Omental fat pad (tissue), 4 donors: ENCODE measurements around the gene SNX32. TPM values are rescaled to one million over a fixed set of nuclear protein-coding genes. Genes with fewer than 3 reads are reported as not detected.

Experiments
- ATAC-seq: fragments of 150-250 bp; one replicate; pipeline ENCODE4 v1.9.1; 2016; ENCODE audit warnings: mild to moderate bottlenecking, moderate library complexity; ENCODE audit not compliant: low FRiP score
- DNase-seq: peaks from one replicate; pipeline ENCODE4 v3.0.0-alpha.2; 2019; ENCODE audit warnings: low spot score
- total RNA-seq, 4 donors: library from RNA; depleted of rRNA; stranded (reverse); fragments of >200 nt; gene quantifications; one replicate each; pipeline ENCODE4 v1.1.0, GENCODE V29; 2016
- TF ChIP-seq, protein P1 (sequence below), 3 donors: fragments of 450-650 bp; IDR thresholded peaks; one replicate each; pipeline ENCODE4 v1.5.1; 2016 to 2017; ENCODE audit warnings: antibody characterized with exemption in 3 of 3, mild to moderate bottlenecking in 3 of 3, moderate library complexity in 2 of 3

The SNX32 gene
- total RNA-seq, 4 donors from 2014 or later: 0.79 to 1.6 (median 1.1) TPM

GRCh38 chr11:65897020-65897471, 63.3 kb downstream of the SNX32 start:
- no peak for ATAC-seq
- TF ChIP-seq, protein P1, sequence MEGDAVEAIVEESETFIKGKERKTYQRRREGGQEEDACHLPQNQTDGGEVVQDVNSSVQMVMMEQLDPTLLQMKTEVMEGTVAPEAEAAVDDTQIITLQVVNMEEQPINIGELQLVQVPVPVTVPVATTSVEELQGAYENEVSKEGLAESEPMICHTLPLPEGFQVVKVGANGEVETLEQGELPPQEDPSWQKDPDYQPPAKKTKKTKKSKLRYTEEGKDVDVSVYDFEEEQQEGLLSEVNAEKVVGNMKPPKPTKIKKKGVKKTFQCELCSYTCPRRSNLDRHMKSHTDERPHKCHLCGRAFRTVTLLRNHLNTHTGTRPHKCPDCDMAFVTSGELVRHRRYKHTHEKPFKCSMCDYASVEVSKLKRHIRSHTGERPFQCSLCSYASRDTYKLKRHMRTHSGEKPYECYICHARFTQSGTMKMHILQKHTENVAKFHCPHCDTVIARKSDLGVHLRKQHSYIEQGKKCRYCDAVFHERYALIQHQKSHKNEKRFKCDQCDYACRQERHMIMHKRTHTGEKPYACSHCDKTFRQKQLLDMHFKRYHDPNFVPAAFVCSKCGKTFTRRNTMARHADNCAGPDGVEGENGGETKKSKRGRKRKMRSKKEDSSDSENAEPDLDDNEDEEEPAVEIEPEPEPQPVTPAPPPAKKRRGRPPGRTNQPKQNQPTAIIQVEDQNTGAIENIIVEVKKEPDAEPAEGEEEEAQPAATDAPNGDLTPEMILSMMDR (IDR thresholded peaks at IDR 0.05): no peak
- no peak for DNase-seq

GRCh38 chr11:65898656-65899355, 65.0 kb downstream of the SNX32 start:
- TF ChIP-seq, protein P1 (IDR thresholded peaks at IDR 0.05): no peak
- no peak for ATAC-seq
- DNase-seq: no peak

DNA sequence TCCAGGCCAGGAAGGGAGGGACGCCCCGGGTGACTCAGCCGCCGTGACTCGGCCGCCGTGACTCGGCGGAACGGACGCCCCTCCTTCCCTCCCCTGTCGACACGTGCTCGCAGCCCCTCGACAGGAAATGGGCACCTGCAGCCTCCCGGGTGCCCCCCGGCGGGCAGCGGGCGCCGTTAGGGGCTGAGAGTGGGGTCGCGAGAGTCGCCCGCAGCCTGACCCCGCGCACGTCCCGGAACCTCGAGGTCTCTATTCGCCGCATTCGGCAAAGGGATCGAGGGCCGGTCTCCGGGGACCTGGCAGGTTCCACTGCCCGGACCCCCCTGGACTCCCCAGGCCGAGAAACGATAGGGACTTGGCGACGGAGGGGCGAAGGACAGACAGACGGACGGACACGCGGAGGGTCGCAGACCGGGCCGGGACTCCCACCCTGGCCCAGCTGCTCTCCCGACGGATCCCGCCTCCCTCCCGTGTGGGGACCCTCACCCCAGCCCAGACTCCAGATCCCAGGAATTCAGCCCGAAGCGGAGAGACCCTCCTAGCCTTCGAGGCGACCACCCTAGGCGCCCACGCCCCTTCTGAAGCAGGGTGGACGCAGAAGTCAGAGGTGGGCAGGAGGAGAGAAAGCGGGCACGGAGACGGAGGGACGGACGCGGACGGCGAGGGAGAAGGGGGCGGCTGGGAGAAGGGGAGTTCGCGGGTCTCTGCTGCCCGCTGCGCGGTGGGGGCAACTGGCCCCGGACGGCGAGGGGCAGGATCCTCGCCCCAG, 65.8 kb downstream of the SNX32 start:
- DNase-seq (no peak), ATAC-seq (peak; percentile 44)
- TF ChIP-seq, protein P1 (IDR thresholded peaks at IDR 0.05): no peak

GRCh38 chr11:65900125-65900898, 66.5 kb downstream of the SNX32 start, which contains the start of gene FOSL1:
TSS of gene FOSL1 (minus strand) at chr11:65900388. CDS start at chr11:65900339, 49 bp downstream.
- ATAC-seq (peak; percentile 95), DNase-seq (peak; percentile 86)
- TF ChIP-seq, protein P1 (IDR thresholded peaks at IDR 0.05): no peak

- DNase-seq (no peak), ATAC-seq (no peak)
- TF ChIP-seq, protein P1 (IDR thresholded peaks at IDR 0.05): no peak
Measured at GRCh38 chr11:65900899-65901180, 67.1 kb downstream of the SNX32 start.

GRCh38 chr11:65903068-65903481, 69.3 kb downstream of the SNX32 start:
- ATAC-seq: no peak
- TF ChIP-seq, protein P1 (IDR thresholded peaks at IDR 0.05): no peak
- DNase-seq: no peak

Other genes with a start within 250 kb of the SNX32 start
- gene KCNK7, start 238.2 kb upstream of the SNX32 start, total RNA-seq: 1 to 10 TPM in 3 of 4 donors, not detected in 1; 1.1 to 1.7 (median 1.5) TPM
- 10 to 100 TPM; 29.6 to 69.5 (median 44.8) TPM for gene MAP3K11, start 219.7 kb upstream of the SNX32 start, total RNA-seq
- gene PCNX3, start 218.2 kb upstream of the SNX32 start, total RNA-seq: 10 to 100 TPM; 15.8 to 25.1 (median 20.7) TPM
- 10 to 100 TPM; 19.3 to 60.5 (median 33.3) TPM for gene SIPA1, start 195.9 kb upstream of the SNX32 start, total RNA-seq
- 10 to 100 TPM; 37.8 to 72.7 (median 46.8) TPM for gene RELA, start 171.0 kb upstream of the SNX32 start, total RNA-seq
- 10 to 100 TPM; 39.8 to 48.2 (median 44.7) TPM for gene KAT5, start 121.7 kb upstream of the SNX32 start, total RNA-seq
- gene RNASEH2C, start 113.2 kb upstream of the SNX32 start, total RNA-seq: 100 to 1,000 TPM in 3 of 4 donors, 10 to 100 TPM in 1; 89.7 to 192 (median 125) TPM
- gene AP5B1, start 53.0 kb upstream of the SNX32 start, total RNA-seq: 10 to 100 TPM; 15.4 to 32.8 (median 30.9) TPM
- not detected for gene OVOL1, start 46.9 kb upstream of the SNX32 start, total RNA-seq
- gene CFL1, start 24.2 kb downstream of the SNX32 start, total RNA-seq: 100 to 1,000 TPM; 485 to 798 (median 586) TPM
- 10 to 100 TPM; 25.9 to 60.8 (median 28.8) TPM for gene MUS81, start 26.5 kb downstream of the SNX32 start, total RNA-seq
- gene EFEMP2, start 38.8 kb downstream of the SNX32 start, total RNA-seq: 10 to 100 TPM; 39.4 to 81.8 (median 66.1) TPM
- 1 to 10 TPM; 1.6 to 3.9 (median 2.8) TPM for gene CTSW, start 45.9 kb downstream of the SNX32 start, total RNA-seq
- 10 to 100 TPM; 48.8 to 66.4 (median 54.6) TPM for gene FIBP, start 54.5 kb downstream of the SNX32 start, total RNA-seq
- 10 to 100 TPM; 40.2 to 85.9 (median 59.4) TPM for gene CCDC85B, start 56.7 kb downstream of the SNX32 start, total RNA-seq
- 100 to 1,000 TPM in 2 of 4 donors, 10 to 100 TPM in 1, 1 to 10 TPM in 1; 2.8 to 223 (median 57.0) TPM for gene FOSL1, start 66.4 kb downstream of the SNX32 start, total RNA-seq
- 10 to 100 TPM; 14.0 to 18.8 (median 17.5) TPM for gene C11orf68, start 85.1 kb downstream of the SNX32 start, total RNA-seq
- 10 to 100 TPM; 53.0 to 88.6 (median 72.5) TPM for gene DRAP1, start 85.5 kb downstream of the SNX32 start, total RNA-seq
- gene TSGA10IP, start 111.5 kb downstream of the SNX32 start, total RNA-seq: under 1 TPM in 1 of 4 donors, not detected in 3; 0.24 TPM
- 10 to 100 TPM; 22.5 to 62.4 (median 47.1) TPM for gene SART1, start 127.8 kb downstream of the SNX32 start, total RNA-seq
- 10 to 100 TPM; 24.6 to 58.2 (median 28.8) TPM for gene EIF1AD, start 168.2 kb downstream of the SNX32 start, total RNA-seq
- 10 to 100 TPM; 24.6 to 40.8 (median 33.0) TPM for gene BANF1, start 168.5 kb downstream of the SNX32 start, total RNA-seq
- gene CST6, start 178.0 kb downstream of the SNX32 start, total RNA-seq: 1 to 10 TPM in 2 of 4 donors, not detected in 2; 1.6 to 6.2 TPM
- gene CATSPER1, start 192.5 kb downstream of the SNX32 start, total RNA-seq: under 1 TPM in 2 of 4 donors, not detected in 2; 0.24 to 0.69 TPM
- 1 to 10 TPM in 1 of 4 donors, under 1 TPM in 1, not detected in 2; 0.19 to 1.2 TPM for gene GAL3ST3, start 215.2 kb downstream of the SNX32 start, total RNA-seq
- gene SF3B2, start 218.4 kb downstream of the SNX32 start, total RNA-seq: 100 to 1,000 TPM in 3 of 4 donors, 10 to 100 TPM in 1; 98.9 to 173 (median 140) TPM
- gene PACS1, start 236.3 kb downstream of the SNX32 start, total RNA-seq: 10 to 100 TPM; 24.5 to 41.1 (median 38.0) TPM